NOMO-1 (cell line): ENCODE results near the gene GCSAM.
"Not testable (repeated sequence)": the region's sequence is repeated elsewhere in the genome, so short reads cannot be mapped to it uniquely, and the experiment has no call there.

Experiments used
- DNase-seq, 2 experiments: peaks; one replicate each; lab custom pipeline; 2025; ENCODE audit not compliant: unreplicated experiment in 2 of 2; lab: John Stamatoyannopoulos, UW

Gene GCSAM

GRCh38 chr3:112074616-112075497, 58.2 kb downstream of the GCSAM start:
- DNase-seq, result no peak

- DNase-seq, result no peak
These were observed 59.0 kb downstream of the GCSAM start for GRCh38 chr3:112074006-112074405.

- not testable (repeated sequence) for DNase-seq
These were observed 60.5 kb downstream of the GCSAM start for GRCh38 chr3:112072387-112073060.
